NT2/D1 (cell line): ENCODE data around the gene SARNP.

Source experiments
- SUZ12 ChIP-seq: IDR thresholded peaks from 2 replicates; pipeline ENCODE4 v1.6.1; 2011; ENCODE audit not compliant: insufficient read length, insufficient read depth; ENCODE audit errors: extremely low read depth
- ZNF274 ChIP-seq: IDR thresholded peaks from 2 replicates; pipeline ENCODE4 v1.6.1; 2011; ENCODE audit warnings: mild to moderate bottlenecking, low read depth, low read length

DNA sequence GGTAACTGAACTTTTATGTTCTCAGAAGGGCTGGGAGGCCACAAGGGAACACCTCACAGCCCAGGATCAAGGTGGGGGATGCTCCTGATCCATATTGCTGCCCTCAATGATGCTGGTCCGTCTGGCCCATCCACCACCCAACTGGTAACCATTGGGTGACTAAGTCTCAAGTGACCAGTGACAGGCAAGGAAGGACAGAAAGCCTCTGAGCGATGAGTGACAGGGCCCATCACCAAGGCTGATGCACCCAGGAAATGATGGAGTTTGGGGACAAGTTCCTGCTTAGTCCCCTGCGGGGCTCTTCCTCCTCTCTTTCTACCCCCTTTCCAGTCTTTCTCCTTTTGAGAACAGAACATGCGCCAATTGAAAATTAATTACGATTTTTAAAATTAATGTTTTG lies 27.8 kb upstream of the SARNP start:
- no peak for TF ChIP-seq ZNF274
- no peak for TF ChIP-seq SUZ12
